NOMO-1 treated with dmso at 0.1 percent for 144 hours (cell line): ENCODE measurements around the gene TYSND1.
"Not testable (repeated sequence)": the region's sequence is repeated elsewhere in the genome, so short reads cannot be mapped to it uniquely, and the experiment has no call there.

Experiments
- DNase-seq: peaks from one replicate; lab custom pipeline; 2025; ENCODE audit not compliant: unreplicated experiment; lab: John Stamatoyannopoulos, UW

Gene TYSND1

GRCh38 chr10:70166394-70166793 is 19.9 kb upstream of the TYSND1 start:
- no peak for DNase-seq

- peak; percentile 57 for DNase-seq
Measured at GRCh38 chr10:70164163-70164562, 17.7 kb upstream of the TYSND1 start.

- no peak for DNase-seq
Measured at GRCh38 chr10:70163448-70163847, 16.9 kb upstream of the TYSND1 start.

- DNase-seq: peak; percentile 3
Measured at GRCh38 chr10:70162892-70163201, 16.3 kb upstream of the TYSND1 start.

- DNase-seq: no peak
Measured at GRCh38 chr10:70162151-70162891, 15.8 kb upstream of the TYSND1 start.

GRCh38 chr10:70160798-70161197 is 14.3 kb upstream of the TYSND1 start:
- no peak for DNase-seq

GRCh38 chr10:70159366-70159765 is 12.9 kb upstream of the TYSND1 start:
- DNase-seq: not testable (repeated sequence)

- no peak for DNase-seq
Measured at GRCh38 chr10:70158113-70158512, 11.6 kb upstream of the TYSND1 start.

GRCh38 chr10:70155255-70155838 is 8.8 kb upstream of the TYSND1 start:
- DNase-seq: no peak

- no peak for DNase-seq
Measured at GRCh38 chr10:70148516-70148915, 2.0 kb upstream of the TYSND1 start.

- no peak for DNase-seq
Measured at GRCh38 chr10:70147259-70147625, 742 bp upstream of the TYSND1 start.

- DNase-seq: peak; percentile 60
Measured at GRCh38 chr10:70145666-70146488, 623 bp downstream of the TYSND1 start.

- no peak for DNase-seq
Measured at GRCh38 chr10:70145166-70145665, 1.3 kb downstream of the TYSND1 start.

GRCh38 chr10:70144372-70145110 is 2.0 kb downstream of the TYSND1 start:
- no peak for DNase-seq

GRCh38 chr10:70142555-70142954 is 3.9 kb downstream of the TYSND1 start:
- no peak for DNase-seq

- no peak for DNase-seq
Measured at GRCh38 chr10:70140297-70140696, 6.2 kb downstream of the TYSND1 start.

- DNase-seq: no peak
Measured at GRCh38 chr10:70139997-70140250, 6.6 kb downstream of the TYSND1 start.

- no peak for DNase-seq
Measured at GRCh38 chr10:70139151-70139996, 7.1 kb downstream of the TYSND1 start.

GRCh38 chr10:70137927-70138883 is 8.3 kb downstream of the TYSND1 start:
- no peak for DNase-seq

- DNase-seq: no peak
Measured at GRCh38 chr10:70137135-70137534, 9.4 kb downstream of the TYSND1 start.
